HTR-8/SVneo (cell line): Measurements from ENCODE around the gene RPS3.

ENCODE experiments used
- DNase-seq: peaks from one replicate; pipeline ENCODE4 v3.0.0; 2011; ENCODE audit warnings: low spot score, mixed read lengths; ENCODE audit not compliant: insufficient read length
- FAIRE-seq: peaks from 2 replicates; lab custom pipeline; 2011; peaks lifted over from hg19 to GRCh38; lab: Jason Lieb, UNC

Gene RPS3

DNA sequence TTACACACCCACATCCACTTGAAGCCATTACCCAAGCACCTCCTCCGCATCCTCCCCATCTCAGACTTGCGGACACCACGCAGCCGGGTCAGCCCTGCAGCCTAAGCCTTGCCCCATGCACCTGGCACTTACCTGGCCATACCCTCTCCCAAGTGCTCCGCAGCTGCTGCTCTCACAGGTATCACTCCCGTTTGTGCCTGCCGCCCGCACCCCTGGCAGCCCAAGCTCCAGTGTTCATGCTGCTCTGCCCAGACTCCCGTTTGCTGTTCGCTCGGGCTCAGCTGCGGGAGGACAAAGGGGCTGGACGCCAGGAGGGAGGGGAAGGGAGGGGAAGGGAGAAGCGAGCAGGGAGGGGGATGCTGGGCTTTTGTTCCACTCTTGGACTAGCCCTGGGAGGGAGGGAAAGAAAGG is 33.6 kb downstream of the RPS3 start, which contains the start of gene KLHL35:
Gene KLHL35, minus strand, starts transcription at position 293 of the 411 bp plus-strand sequence. CDS start 2,574 bp downstream, outside the sequence.
- FAIRE-seq (no peak), DNase-seq (no peak)

- FAIRE-seq = peak; percentile 73
- no peak for DNase-seq
Measured at GRCh38 chr11:75433443-75433842, 34.1 kb downstream of the RPS3 start.

GRCh38 chr11:75434051-75434450 is 34.7 kb downstream of the RPS3 start:
- FAIRE-seq = no peak

DNA sequence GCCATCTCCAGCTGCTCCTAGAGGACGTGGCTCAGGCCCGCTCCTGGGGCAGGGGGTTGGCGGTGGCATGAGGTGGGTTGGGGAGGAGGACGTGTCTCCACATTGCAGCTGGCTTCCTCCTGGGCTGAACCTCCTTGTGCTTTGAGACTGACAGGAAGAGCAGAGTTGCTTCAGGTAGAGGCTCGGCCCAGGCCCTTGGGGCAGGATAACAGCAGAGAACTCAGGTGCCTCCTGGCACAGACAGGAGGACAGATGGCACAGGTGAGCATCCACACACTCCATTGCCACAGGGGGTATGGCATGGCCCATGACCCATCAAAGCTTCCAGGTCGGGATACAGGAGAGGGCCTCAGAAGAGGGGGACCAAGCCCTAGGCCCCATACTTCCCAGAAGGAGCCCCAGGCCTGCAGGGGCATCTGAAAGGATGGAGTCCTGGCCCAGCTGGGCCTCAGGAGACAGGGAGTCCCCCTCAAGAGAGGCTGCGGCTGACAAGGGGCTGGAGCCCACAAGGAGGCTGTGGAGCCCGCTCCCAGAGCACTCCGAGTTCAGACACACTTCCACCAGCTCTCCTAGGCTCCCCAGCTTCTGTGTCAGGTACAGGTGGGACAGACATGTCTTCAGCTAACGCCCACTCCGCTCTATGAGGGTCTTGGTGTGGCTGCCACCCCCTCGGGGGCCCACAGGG is 35.7 kb downstream of the RPS3 start:
- DNase-seq (no peak), FAIRE-seq (no peak)

More at GRCh38 chr11:75434051-75434450, 34.7 kb downstream of the RPS3 start:
- DNase-seq = no peak

DNA sequence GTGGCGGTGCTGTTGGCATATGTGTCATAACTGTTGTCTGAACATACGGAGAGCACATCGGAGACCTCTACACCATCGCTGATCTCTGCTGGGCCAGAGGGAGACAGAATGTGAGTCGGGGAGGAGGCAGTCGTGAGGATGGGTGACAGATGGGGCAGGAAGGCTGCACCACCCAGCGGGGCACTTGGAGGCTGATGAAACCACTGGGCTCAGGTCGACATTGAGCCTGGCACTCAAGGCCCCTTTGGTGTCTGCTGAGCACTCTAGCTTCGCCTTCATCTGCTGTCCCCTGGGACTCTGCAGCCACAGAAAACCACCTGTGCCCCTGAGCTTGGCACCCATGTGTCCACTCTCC is 36.2 kb downstream of the RPS3 start:
- DNase-seq (no peak), FAIRE-seq (no peak)

DNA sequence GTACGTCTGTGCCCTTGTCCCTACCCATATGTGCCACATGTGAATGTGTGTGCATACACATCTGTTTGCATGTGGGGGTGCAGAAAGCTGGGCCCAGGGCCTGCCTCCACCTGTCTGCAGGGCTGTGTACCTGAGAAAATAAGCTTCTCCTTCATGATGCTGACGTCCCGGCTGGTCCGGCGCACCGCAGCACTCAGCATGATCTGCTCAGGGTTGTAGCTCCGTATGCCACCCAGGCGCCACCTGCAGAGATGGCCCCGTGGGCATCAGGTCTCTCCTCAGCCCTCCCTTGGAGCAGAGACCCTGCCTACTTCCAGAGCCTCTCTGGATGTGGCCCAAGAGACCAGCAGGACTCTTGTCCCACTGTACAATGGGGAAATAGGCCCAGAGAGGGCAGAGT is 37.5 kb downstream of the RPS3 start:
- DNase-seq (no peak), FAIRE-seq (peak; percentile 80)

GRCh38 chr11:75437966-75438659 is 38.8 kb downstream of the RPS3 start:
- FAIRE-seq (peak; percentile 76), DNase-seq (no peak)

GRCh38 chr11:75439026-75439425 is 39.7 kb downstream of the RPS3 start:
- DNase-seq = no peak
- no peak for FAIRE-seq

GRCh38 chr11:75439495-75440120 is 40.3 kb downstream of the RPS3 start:
- FAIRE-seq (no peak), DNase-seq (no peak)

GRCh38 chr11:75440960-75441803 is 41.9 kb downstream of the RPS3 start:
- DNase-seq (no peak), FAIRE-seq (no peak)

- FAIRE-seq (no peak), DNase-seq (no peak)
Measured at GRCh38 chr11:75441804-75442132, 42.5 kb downstream of the RPS3 start.

DNA sequence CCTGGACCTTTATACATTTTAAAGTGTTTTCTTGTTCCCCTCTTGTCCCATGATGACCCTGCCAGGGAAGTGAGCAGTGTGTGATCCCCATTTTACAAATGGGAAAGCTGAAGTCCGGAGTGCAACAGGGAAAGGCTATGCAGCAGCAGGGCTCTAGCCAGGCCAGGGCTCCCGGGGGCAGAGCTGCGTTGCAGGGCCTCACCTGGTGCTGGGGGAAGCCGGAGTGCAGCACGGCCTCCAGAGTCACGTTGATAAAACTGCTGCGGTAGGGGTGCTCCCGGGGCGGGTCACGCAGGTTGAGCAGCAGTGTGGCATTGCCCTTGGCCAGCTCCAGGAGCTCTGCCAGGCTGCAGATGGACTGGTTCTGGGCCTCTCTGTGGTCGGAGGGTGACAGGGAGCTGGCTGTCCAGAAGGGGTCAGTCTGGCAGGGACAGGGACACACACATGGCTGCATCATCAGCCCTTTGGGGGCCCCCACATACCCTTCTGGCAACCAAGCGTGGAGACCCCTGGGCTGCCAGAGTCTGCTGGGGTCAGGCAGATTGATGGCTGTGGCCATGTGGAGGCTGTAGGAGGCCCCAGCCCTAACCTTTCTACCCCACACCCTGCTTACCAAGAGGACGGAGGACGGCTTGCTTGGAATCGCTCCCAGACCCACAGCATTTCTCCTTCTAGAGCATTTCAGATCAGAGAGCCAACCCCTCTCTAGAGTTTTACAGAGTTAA is 43.0 kb downstream of the RPS3 start:
- no peak for FAIRE-seq
- no peak for DNase-seq

GRCh38 chr11:75443043-75443442 is 43.7 kb downstream of the RPS3 start:
- no peak for DNase-seq
- FAIRE-seq = no peak

GRCh38 chr11:75445315-75445953 is 46.1 kb downstream of the RPS3 start:
- FAIRE-seq (peak; percentile 93), DNase-seq (peak; percentile 83)

- FAIRE-seq (no peak), DNase-seq (no peak)
Measured at GRCh38 chr11:75447415-75447814, 48.1 kb downstream of the RPS3 start.

- DNase-seq = no peak
- FAIRE-seq = no peak
Measured at GRCh38 chr11:75449271-75449670, 50.0 kb downstream of the RPS3 start.

- FAIRE-seq (no peak), DNase-seq (no peak)
Measured at GRCh38 chr11:75449776-75450175, 50.5 kb downstream of the RPS3 start.

DNA sequence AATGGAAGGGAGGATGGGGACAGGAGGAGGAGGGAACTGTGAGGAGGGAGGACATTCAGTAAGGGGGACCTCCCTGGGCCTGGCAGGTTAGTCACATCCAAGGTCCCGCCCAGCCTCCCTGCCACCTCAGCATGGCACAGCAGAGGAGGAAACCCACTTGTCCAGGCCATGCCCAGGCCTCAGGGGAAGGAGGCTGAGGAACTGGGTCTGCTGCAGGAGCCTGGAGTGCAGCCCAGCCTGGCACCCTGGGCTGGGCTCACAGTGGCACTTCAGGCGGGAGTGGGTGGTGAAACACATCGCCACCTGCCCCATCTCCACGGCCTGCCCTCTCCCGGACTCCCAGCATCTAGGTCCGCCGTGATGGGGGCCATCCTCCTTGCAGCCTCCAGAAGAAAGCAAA is 50.9 kb downstream of the RPS3 start:
- no peak for DNase-seq
- FAIRE-seq = no peak
